Right renal pelvis (tissue), 4 donors: ENCODE measurements around the gene SLC6A15. TPM values are rescaled to one million over a fixed set of nuclear protein-coding genes. Genes with fewer than 3 reads are reported as not detected.

Experiments used
- DNase-seq, 4 donors: peaks; one replicate each; pipeline ENCODE4 v3.0.0-alpha.2; 2013; ENCODE audit warnings: low read depth in 4 of 4, low spot score in 3 of 4, missing footprints in 1 of 4
- polyA plus RNA-seq, 4 donors: library from polyadenylated mRNA; unstranded; fragments of 120-200 nt; gene quantifications; one replicate each; pipeline ENCODE4 v1.2.1, GENCODE V29; 2013; ENCODE audit not compliant: insufficient read length in 4 of 4

The SLC6A15 gene
- polyA plus RNA-seq, result 1 to 10 TPM in 1 of 4 donors, under 1 TPM in 3; 0.38 to 1.2 (median 0.75) TPM

DNA sequence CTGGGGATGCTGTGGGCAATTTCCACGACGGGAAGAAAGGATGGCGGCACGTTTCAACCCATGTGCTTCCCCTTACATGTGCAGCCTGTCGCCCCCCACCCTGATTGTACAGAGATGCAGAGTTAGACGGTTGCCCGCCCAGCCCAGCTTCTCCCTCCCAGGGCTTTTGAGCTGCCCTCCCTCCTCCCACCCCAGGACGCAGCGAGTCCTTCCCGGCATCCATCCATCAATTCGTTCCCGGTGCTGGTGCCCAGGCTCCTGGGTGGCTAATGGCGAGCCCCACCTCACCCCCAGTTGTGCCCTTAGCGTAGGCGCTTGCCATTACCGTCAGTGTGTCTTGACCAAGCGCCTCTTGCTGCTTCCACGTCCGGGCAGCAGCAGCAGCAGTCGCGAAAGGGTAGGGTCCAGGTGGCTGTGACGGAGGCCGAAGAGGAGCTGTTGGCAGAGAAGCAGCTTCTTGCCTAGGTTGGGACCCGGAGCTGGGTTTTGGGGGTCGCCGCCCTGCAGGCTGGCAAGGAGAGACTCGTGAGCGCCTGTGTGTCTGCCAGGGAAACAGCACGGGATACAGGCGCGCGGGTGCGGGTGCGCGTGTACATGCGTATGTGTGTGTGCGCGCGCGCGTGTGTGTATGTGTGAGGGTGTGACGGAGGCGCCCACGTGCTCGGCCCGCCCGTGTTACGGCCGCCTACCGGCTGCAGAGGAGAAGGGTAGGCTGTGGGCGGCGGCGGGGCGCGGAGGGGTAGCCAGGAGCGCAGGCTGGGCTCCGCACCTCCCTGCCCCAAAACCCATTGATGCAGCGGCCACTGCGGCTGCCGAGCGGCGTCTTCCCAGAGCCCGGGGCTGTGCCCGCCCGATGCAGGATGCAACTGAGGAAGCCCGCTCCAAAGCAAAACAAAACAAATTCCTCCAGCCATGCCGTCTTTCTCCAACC, at the start of gene SLC6A15:
SLC6A15 (minus strand) TSS at position 602 of the 931 bp plus-strand sequence. CDS start 20,679 bp downstream, outside the sequence.
- peak in 3 of 4 donors; percentile 34 to 39 (median 36) for DNase-seq

DNA sequence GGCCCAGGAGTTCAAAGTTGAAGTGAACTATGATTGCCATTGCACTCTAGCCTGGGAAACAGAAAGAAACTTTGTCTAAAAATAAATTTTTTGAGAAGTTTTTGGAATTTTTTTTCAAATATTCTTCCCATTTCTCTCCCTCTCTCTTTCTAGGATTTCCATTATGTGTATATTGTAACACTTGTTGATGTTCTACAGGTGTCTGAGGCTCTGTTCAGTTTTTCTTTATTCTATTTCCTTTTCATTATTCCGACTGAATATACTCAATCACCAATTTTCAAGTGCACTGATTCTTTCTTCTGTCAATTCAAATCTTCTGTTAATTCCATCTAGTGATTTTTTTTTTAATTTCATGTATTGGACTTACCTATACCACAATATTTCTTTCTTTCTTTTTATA, 48.3 kb upstream of the SLC6A15 start:
- DNase-seq, result no peak

DNA sequence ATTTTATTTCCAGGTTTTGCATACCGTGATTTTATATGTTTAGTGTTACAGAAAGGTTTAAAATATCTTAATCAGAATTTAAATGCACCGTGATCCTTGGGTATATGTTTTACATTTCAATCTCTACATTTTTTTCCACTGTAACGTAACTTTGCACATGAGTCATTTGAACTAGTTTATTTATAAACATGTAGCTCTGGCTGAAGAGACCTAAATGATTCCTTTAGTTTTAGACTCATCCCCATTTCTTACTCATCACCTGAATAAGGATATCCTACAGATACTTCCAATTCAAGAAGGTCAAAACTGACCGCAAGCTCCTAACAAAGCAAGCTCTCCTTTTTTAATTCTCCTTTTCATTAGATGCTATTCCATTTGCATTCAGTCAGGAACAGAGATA, 42.7 kb upstream of the SLC6A15 start:
- no peak for DNase-seq

GRCh38 chr12:84954415-84954814, 41.8 kb upstream of the SLC6A15 start:
- DNase-seq, result no peak

DNA sequence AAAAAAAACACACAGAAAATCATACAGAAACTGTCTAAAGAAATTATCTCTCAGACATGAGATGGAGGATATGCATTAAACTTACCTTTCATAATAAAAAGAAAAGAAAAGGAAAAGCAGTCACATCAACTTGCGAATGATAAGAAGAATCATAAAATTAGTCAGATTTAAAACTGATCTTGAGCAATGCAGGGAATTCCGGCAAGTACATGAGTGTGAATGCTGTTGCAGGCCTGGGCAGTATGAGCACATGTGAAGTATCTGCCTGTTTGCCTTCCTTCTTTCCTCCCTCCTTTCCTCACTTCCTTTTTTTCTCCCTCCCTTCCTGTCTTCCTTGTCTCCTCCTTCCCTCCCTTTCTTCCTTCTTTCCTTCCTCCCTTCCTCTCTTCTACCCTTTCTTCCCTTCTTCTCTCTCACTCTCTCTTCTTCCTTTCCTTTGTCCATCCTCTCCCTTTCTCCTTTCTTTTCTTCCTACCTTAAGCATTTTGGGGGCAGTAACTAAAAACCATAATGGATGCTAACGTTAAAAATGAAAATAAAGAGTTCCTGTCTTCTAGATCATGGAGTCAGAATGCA, 38.5 kb upstream of the SLC6A15 start:
- DNase-seq, result no peak

DNA sequence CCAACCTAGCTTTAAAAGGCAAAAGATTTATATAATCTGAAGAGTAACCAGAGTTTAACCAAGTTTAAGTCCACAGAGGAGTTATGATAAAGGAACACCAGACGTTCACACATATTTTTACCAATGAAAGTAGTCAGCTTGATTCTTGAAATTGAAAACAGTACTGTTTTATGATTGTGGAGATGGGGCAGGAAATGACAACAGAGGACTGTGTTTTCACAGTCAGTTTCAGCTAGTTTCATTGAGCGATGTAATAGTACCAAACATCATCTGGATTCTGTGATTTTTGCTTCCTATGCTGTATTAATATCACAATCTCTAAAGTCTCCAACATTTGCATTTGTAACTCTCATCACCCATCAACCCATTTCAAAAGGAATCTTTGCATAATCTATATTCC, 34.2 kb upstream of the SLC6A15 start:
- no peak for DNase-seq

- no peak for DNase-seq
Observed at GRCh38 chr12:84937415-84937814, 24.8 kb upstream of the SLC6A15 start.

- no peak for DNase-seq
Observed at GRCh38 chr12:84929501-84929900, 16.9 kb upstream of the SLC6A15 start.

DNA sequence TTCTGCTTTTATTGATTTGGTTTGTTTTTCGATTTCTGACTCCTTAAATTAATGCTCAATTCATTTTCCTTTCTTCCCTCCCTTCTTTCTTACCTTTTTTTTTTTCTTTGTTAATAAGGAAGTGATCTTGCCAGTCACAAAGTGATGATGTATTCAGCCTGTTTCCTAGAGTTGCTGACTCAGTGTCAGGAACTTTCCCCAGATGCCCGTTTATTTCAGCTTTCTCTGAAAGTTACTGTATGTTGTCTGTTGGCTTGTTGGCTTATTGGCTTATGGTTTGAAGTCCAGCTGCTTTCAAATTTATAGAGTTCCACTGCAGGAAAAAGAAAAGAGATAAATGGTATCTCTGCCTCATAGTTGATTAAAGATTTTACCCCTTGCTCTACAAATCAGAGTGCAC, 12.4 kb upstream of the SLC6A15 start:
- no peak for DNase-seq

DNA sequence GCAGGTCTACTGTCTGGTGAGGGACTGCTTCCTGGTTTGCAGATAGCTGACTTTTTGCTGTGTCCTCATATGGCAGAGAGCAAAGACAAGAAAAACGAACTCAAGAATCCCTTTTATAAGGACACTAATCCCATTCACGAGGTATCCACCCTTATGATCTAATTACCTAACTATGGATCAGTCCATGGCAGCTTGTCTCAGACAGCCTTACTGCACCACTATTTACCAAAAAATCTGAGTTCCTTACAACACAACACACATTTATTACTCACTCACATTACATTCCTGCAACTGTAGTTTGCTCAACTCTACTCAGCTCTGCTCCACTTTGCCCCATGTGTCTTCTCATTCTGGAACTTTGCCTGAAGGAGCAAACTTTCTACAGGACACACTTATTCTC, 10.1 kb upstream of the SLC6A15 start:
- DNase-seq, result no peak

GRCh38 chr12:84920331-84920730, 7.7 kb upstream of the SLC6A15 start:
- DNase-seq, result no peak

DNA sequence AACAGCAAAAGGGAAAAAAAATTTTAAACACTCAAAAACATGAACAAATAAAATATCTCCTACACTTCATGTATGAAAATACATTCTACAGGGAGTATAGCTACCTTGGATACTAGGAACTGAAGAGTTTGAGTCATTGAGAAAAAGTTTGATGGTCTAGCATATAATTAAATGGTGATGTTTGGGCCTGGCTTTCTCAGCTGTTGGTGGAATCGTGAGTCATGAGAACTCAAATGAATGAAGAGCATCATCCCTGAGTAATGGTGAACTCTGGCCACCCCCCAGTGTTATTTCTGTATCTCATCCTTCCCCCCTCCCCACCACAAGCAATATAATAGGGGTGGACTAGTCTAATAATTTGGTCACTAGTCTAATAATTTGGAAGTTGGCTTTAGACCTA, 6.7 kb upstream of the SLC6A15 start:
- DNase-seq, result no peak

DNA sequence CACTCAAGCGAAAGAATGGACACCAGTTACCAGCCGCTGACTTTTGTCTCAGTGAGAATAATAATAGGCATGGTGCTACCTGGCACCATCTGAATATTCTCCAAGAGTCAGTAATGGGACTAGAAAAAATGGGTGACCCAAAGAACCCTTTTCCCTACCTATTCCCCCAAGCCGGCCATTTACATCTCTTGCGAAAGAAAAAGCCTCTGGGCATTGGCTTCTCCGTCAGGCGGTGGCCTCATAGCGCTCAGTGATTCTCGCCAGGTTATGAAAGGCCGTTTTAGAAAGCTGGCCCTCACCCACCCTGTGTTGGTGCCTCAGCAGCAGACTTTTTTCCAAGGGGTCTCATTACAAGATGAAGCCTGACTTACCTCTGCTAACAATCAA, 523 bp upstream of the SLC6A15 start:
- peak in 2 of 4 donors; percentile 4 to 10 for DNase-seq

DNA sequence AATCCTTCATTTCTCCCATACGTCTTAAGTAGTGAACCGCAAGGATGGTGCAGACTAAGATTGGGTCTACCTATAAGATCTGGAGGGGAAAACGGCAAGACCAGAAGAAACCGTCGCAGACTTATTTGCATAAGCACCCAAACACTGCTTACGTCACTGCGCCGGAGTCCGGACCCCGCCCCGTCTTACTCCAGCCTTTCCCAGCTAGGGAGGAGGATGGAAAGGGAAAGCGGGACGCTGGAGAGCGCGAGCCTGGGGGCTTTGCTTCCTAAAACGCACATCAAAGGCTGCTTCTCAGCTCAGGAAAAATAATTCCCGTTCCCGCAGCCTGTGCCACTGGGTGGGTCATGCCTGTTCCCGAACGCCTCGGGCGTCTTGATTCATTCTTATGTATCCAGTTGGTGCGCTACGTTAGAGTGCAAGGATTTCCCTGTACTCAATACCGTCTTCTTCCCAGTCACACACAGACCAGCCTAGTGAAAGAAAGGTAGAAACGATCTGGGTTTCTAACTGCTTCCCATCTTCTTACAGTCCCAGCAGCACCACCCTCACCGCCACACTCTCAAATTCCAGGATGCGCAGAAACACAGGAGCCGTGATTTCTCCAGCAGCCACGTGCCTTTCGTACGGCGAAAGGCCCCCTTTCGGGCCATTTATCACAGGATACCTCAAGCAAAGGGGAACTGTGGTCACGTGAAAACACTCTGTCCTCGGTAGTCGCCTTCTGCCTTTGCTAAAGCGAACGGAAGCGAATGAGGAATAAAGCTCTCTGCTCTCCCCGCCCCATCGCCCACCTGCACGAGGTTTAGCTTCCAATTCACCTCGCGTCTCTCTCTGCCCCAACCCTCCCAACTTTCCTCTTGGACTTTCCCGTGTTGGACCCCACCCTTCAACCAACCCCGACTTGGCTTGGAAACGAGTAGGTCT, 1.1 kb downstream of the SLC6A15 start:
- peak; percentile 36 to 64 (median 45) for DNase-seq

GRCh38 chr12:84910549-84911241, 1.9 kb downstream of the SLC6A15 start:
- peak in 3 of 4 donors; percentile 5 to 15 (median 7) for DNase-seq

GRCh38 chr12:84904051-84904450, 8.5 kb downstream of the SLC6A15 start:
- no peak for DNase-seq

GRCh38 chr12:84891106-84891838, 21.3 kb downstream of the SLC6A15 start:
- DNase-seq, result no peak

DNA sequence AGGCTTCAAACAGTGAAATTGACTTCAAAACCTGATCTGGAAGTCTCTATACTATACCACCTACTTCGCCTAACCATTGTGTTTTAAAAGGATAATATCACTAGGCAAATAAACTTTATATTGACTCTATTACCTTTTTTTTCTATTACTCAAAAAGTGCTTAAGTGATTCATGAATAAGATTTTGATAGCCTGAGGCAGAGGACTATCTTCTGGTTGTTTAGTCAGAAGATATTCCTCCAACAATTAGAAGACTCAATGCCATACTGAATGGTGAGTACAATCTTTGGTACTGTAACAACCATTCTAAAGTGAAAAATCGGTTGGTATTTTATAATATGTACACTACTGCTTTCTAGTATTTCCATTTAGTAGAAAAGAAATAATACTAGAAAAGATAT, 22.8 kb downstream of the SLC6A15 start:
- DNase-seq, result no peak

- DNase-seq, result no peak
Observed at GRCh38 chr12:84888861-84889260, 23.7 kb downstream of the SLC6A15 start.

DNA sequence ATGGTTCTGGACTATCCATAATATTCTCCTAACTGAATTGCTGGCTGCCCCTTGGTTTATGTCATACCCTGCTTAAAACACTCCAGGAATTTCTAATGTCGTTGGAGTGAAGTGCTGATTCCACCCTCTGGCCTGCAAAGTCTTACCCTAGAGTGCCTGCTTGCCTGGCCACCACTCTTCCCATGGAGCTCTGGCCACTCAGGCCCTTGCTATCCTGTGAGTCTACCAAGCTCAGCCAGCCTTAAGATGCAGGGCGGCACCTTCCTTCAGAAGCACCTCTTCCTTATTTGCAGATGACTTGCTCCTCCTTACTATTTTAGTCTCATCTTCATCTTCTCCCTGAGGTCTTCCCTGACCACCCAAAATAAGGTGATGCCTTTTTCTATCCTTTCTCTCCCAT, 35.3 kb downstream of the SLC6A15 start:
- DNase-seq, result no peak
